ENCODE results near the gene CSAG3. TPM values are rescaled to one million over a fixed set of nuclear protein-coding genes. Genes with fewer than 3 reads are reported as not detected.
"Not testable (repeated sequence)": the region's sequence is repeated elsewhere in the genome, so short reads cannot be mapped to it uniquely, and the experiment has no call there.

CSAG3 gene
- not detected for total RNA-seq

- CTCF ChIA-PET, POLR2A ChIA-PET: not testable (repeated sequence)
Measured at GRCh38 chrX:152758918-152759317, at the start of gene CSAG3. TSS of gene CSAG3 (plus strand) at chrX:152759218.

- POLR2A ChIA-PET, CTCF ChIA-PET: not testable (repeated sequence)
Measured at GRCh38 chrX:152713195-152713594, 45.8 kb upstream of the CSAG3 start.

GRCh38 chrX:152713815-152714787 is 44.9 kb upstream of the CSAG3 start, which contains the start of gene MAGEA2B:
TSS of gene MAGEA2B (plus strand) at chrX:152714628. CDS start at chrX:152717107, 2,479 bp downstream.
- CTCF ChIA-PET, POLR2A ChIA-PET: not testable (repeated sequence)

- CTCF ChIA-PET = no interaction called here
Measured at GRCh38 chrX:152725409-152725808, 33.6 kb upstream of the CSAG3 start.

GRCh38 chrX:152733261-152733975 is 25.6 kb upstream of the CSAG3 start, which contains the start of the genes CSAG1 and MAGEA12:
TSS of gene CSAG1 (minus strand) at chrX:152733721. CDS start at chrX:152732460, 1,261 bp downstream.
TSS of gene MAGEA12 (plus strand) at chrX:152733757. CDS start at chrX:152736162, 2,405 bp downstream.
- CTCF ChIA-PET = no interaction called here
- POLR2A ChIA-PET = no interaction called here

More at GRCh38 chrX:152725409-152725808, 33.6 kb upstream of the CSAG3 start:
- POLR2A ChIA-PET = no interaction called here

GRCh38 chrX:152734143-152734858 is 24.7 kb upstream of the CSAG3 start:
- POLR2A ChIA-PET, CTCF ChIA-PET: not testable (repeated sequence)

GRCh38 chrX:152735101-152735500 is 23.9 kb upstream of the CSAG3 start:
- POLR2A ChIA-PET = no interaction called here
- CTCF ChIA-PET = no interaction called here

GRCh38 chrX:152735860-152736511 is 23.0 kb upstream of the CSAG3 start:
- POLR2A ChIA-PET = no interaction called here
- CTCF ChIA-PET = no interaction called here

- CTCF ChIA-PET, POLR2A ChIA-PET: not testable (repeated sequence)
Measured at GRCh38 chrX:152736528-152736927, 22.5 kb upstream of the CSAG3 start.

- CTCF ChIA-PET = no interaction called here
Measured at GRCh38 chrX:152738560-152738959, 20.5 kb upstream of the CSAG3 start.

GRCh38 chrX:152753686-152754650 is 5.0 kb upstream of the CSAG3 start, which contains the start of gene MAGEA2:
TSS of gene MAGEA2 (minus strand) at chrX:152753842. CDS start at chrX:152751363, 2,479 bp downstream.
- POLR2A ChIA-PET, CTCF ChIA-PET: not testable (repeated sequence)

More at GRCh38 chrX:152738560-152738959, 20.5 kb upstream of the CSAG3 start:
- POLR2A ChIA-PET = no interaction called here

GRCh38 chrX:152754871-152755270 is 4.1 kb upstream of the CSAG3 start:
- POLR2A ChIA-PET, CTCF ChIA-PET: not testable (repeated sequence)

GRCh38 chrX:152759544-152759943 is 526 bp downstream of the CSAG3 start:
- POLR2A ChIA-PET, CTCF ChIA-PET: not testable (repeated sequence)

GRCh38 chrX:152761582-152761981 is 2.6 kb downstream of the CSAG3 start:
- CTCF ChIA-PET, POLR2A ChIA-PET: not testable (repeated sequence)

GRCh38 chrX:152766562-152766961 is 7.5 kb downstream of the CSAG3 start:
- POLR2A ChIA-PET, CTCF ChIA-PET: not testable (repeated sequence)

GRCh38 chrX:152769549-152770289 is 10.7 kb downstream of the CSAG3 start, which contains the start of gene MAGEA6:
TSS of gene MAGEA6 (minus strand) at chrX:152769689. CDS start at chrX:152767650, 2,039 bp downstream.
- POLR2A ChIA-PET, CTCF ChIA-PET: not testable (repeated sequence)

- POLR2A ChIA-PET, CTCF ChIA-PET: not testable (repeated sequence)
Measured at GRCh38 chrX:152787062-152787461, 28.0 kb downstream of the CSAG3 start.

- ChIA-PET POLR2A (no interaction called here), CTCF (no interaction called here)
Measured at GRCh38 chrX:152798945-152799344, 39.9 kb downstream of the CSAG3 start.
